Fibroblast of mammary gland (primary cell): ENCODE data around the gene SIX4.

ENCODE experiments used
- DNase-seq: peaks from one replicate; pipeline ENCODE4 v3.0.0-alpha.2; 2010; ENCODE audit warnings: low read depth
- H3K4me3 ChIP-seq: 2 replicates; pipeline ENCODE4 v1.5.1; 2011; ENCODE audit warnings: low read depth, mild to moderate bottlenecking, low read length, moderate library complexity; ENCODE audit not compliant: control insufficient read depth
- TF ChIP-seq, protein P1 (sequence below): conservative IDR thresholded peaks from 2 replicates; pipeline ENCODE4 v1.5.1; 2011; ENCODE audit warnings: low read depth, low read length, inconsistent platforms; ENCODE audit not compliant: control insufficient read depth, insufficient read depth

Gene SIX4

DNA sequence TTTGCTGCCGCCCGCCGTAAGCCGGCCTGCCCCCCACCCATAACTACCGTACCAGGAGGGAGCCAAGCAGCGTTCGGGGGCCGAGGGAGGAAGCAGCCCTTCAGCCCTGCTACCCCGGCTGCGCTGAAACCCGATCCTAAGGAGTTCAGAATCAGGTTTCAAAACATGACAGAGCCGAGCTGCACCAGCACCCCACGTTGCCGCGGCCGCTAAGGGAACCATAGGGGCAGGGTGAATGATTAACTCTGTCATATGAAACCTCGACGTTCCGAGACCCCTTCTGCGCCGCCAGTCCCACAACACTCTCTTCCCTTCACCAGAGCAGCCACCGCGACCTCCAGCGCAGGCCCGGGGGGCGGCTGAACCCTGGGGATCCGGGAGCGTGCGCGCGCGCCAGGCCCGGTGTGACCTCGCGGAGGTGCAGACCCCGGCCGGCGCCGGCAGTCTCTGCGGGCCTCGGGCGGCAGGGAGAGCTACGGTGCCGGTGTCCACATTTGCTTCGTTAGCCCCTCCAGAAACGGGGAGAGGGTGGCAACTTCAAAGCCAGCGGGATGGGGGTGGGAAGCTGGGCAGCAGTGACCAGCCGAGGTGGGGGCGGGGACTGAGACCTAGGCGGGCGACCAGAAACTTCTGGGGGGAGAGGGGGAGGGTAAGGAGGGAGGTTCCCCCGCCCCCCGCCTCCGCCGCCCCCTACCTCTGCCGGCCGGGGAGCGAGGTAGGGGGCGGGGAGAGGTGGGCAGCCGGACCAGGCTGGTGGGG lies 1.6 kb downstream of the SIX4 start:
- TF ChIP-seq, protein P1, sequence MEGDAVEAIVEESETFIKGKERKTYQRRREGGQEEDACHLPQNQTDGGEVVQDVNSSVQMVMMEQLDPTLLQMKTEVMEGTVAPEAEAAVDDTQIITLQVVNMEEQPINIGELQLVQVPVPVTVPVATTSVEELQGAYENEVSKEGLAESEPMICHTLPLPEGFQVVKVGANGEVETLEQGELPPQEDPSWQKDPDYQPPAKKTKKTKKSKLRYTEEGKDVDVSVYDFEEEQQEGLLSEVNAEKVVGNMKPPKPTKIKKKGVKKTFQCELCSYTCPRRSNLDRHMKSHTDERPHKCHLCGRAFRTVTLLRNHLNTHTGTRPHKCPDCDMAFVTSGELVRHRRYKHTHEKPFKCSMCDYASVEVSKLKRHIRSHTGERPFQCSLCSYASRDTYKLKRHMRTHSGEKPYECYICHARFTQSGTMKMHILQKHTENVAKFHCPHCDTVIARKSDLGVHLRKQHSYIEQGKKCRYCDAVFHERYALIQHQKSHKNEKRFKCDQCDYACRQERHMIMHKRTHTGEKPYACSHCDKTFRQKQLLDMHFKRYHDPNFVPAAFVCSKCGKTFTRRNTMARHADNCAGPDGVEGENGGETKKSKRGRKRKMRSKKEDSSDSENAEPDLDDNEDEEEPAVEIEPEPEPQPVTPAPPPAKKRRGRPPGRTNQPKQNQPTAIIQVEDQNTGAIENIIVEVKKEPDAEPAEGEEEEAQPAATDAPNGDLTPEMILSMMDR = no peak
- H3K4me3 ChIP-seq = peak overlapping the region; percentile 70
- DNase-seq = peak; percentile 64

GRCh38 chr14:60722107-60722356 lies 2.1 kb downstream of the SIX4 start:
- TF ChIP-seq, protein P1 = no peak
- no peak for DNase-seq
- peak overlapping the region; percentile 70 for H3K4me3 ChIP-seq

DNA sequence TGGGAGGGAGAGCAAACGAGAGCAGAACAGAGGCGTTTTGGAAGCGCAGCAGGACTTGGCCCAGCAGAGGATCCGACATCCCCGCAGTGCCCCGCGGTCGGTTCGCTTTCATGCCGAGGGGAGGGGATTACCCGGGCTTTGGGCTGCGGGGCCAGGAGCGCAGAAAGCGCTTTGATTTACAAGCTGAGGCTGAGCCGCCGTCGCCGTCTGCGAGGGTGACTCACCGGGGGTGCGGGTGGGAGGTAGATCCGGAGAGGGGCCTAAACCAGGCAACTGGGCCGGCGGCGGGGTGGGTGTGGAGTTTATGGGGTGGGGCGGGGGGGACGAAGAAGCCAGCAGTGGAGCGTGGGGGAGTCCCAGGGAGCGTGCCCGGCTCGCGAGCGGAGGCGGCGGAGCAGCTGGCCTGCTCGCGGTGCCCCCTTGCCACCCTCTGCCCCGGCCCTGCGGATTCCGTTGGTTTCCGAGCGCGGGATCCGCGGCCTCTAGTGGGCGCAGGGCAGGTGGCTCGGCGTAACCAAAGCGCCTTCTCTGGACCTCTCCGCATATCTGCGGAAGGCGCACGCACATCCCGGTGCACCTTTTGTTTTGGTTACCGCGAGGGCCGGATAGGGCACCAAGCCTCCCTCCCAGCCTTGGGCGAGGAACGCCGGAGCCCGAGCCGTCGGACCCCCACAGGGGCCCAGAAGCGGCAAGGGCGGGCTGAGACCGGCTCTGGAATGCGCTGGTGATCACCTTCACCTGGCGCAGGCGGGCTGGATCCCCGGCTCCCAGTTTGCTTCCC lies 2.6 kb downstream of the SIX4 start:
- H3K4me3 ChIP-seq = peak overlapping the region; percentile 70
- TF ChIP-seq, protein P1 = no peak
- peak; percentile 68 for DNase-seq

DNA sequence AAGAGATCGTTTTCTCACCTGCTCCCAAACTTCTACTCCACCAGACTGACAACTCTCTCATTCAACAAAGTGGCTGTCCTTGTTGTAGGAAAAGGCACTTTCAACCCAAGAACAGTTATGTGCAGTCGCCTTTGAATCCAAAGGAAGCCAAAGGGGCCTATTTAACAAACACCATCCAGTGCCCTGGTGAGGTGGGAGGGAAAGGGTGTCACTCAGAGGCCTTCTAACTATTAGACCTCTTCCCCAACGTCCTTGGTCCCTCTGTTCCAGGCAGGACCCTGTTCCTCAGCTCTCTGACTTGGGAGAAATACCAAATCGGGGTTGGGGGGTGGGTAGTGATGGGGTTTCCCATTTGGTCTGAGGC lies 3.2 kb downstream of the SIX4 start:
- no peak for DNase-seq
- peak overlapping the region; percentile 70 for H3K4me3 ChIP-seq
- TF ChIP-seq, protein P1 = no peak

GRCh38 chr14:60720391-60720790 lies 3.8 kb downstream of the SIX4 start:
- DNase-seq = no peak
- TF ChIP-seq, protein P1 = no peak
- H3K4me3 ChIP-seq = no peak overlapping the region

- TF ChIP-seq, protein P1 = no peak
- no peak overlapping the region for H3K4me3 ChIP-seq
- DNase-seq = peak; percentile 8
Measured at GRCh38 chr14:60713513-60713912, 10.6 kb downstream of the SIX4 start.
